Sigmoid colon (tissue), 4 donors: ENCODE measurements around the gene WDR90.

Source experiments
- EP300 ChIP-seq, 4 donors: sonication (generic); formaldehyde crosslinking; IDR thresholded peaks; one replicate each; pipeline ENCODE4 v1.6.1; 2017; ENCODE audit warnings: antibody characterized with exemption in 4 of 4
- POLR2A ChIP-seq, 2 donors: fragments of 450-650 bp; IDR thresholded peaks; one replicate each; pipeline ENCODE4 v1.6.1; 2016; ENCODE audit warnings: antibody characterized with exemption in 2 of 2, mild to moderate bottlenecking in 2 of 2, moderate library complexity in 2 of 2
- POLR2AphosphoS5 ChIP-seq, 4 donors: sonication (generic); formaldehyde crosslinking; IDR thresholded peaks; one replicate each; pipeline ENCODE4 v1.6.1; 2017; ENCODE audit warnings: antibody characterized with exemption in 4 of 4
- TF ChIP-seq, protein P1 (sequence below), 4 experiments: fragments of 450-650 bp in 3 of 4; fragments of 200-600 bp in 1 of 4; IDR thresholded peaks; one replicate each; pipeline ENCODE4 v1.5.1; 2016 to 2019; ENCODE audit warnings: antibody characterized with exemption in 4 of 4, mild to moderate bottlenecking in 3 of 4, moderate library complexity in 2 of 4

GRCh38 chr16:668519-669171 lies 19.5 kb downstream of the WDR90 start:
- TF ChIP-seq, protein P1, sequence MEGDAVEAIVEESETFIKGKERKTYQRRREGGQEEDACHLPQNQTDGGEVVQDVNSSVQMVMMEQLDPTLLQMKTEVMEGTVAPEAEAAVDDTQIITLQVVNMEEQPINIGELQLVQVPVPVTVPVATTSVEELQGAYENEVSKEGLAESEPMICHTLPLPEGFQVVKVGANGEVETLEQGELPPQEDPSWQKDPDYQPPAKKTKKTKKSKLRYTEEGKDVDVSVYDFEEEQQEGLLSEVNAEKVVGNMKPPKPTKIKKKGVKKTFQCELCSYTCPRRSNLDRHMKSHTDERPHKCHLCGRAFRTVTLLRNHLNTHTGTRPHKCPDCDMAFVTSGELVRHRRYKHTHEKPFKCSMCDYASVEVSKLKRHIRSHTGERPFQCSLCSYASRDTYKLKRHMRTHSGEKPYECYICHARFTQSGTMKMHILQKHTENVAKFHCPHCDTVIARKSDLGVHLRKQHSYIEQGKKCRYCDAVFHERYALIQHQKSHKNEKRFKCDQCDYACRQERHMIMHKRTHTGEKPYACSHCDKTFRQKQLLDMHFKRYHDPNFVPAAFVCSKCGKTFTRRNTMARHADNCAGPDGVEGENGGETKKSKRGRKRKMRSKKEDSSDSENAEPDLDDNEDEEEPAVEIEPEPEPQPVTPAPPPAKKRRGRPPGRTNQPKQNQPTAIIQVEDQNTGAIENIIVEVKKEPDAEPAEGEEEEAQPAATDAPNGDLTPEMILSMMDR (IDR thresholded peaks at IDR 0.05) = no peak
- TF ChIP-seq POLR2AphosphoS5 (IDR thresholded peaks at IDR 0.05) (no peak), POLR2A (IDR thresholded peaks at IDR 0.05) (no peak), EP300 (IDR thresholded peaks at IDR 0.05) (no peak)
